Panc1 (cell line): Measurements from ENCODE around the gene HOXD9. TPM values are rescaled to one million over a fixed set of nuclear protein-coding genes. Genes with fewer than 3 reads are reported as not detected.

Experiments used
- ATAC-seq: fragments of 200-7000 bp; cut with Tn5 transposase; 2 replicates; pipeline ENCODE4 v1.9.1; 2020; ENCODE audit warnings: mild to moderate bottlenecking, moderate library complexity
- BruUV-seq: library from RNA; stranded (reverse); fragments of 400-500 nt; replicated peaks from 2 replicates; lab custom pipeline; 2021; lab: Mats Ljungman, UMichigan
- CTCF ChIA-PET: fragments of 300-600 bp; sonication (Branson Sonifier 250); formaldehyde crosslinking; loops from one replicate; lab custom pipeline; 2022; ENCODE audit warnings: antibody characterized with exemption; lab: Charles Lee
- POLR2A ChIA-PET: fragments of 300-600 bp; sonication (Branson Sonifier 250); formaldehyde crosslinking; loops from one replicate; lab custom pipeline; 2022; ENCODE audit warnings: antibody characterized with exemption; lab: Charles Lee
- DNase-seq: peaks from one replicate; pipeline ENCODE4 v3.0.0-alpha.2; 2010; ENCODE audit warnings: low read depth, low spot score
- H3K27ac ChIP-seq: 2 replicates; pipeline ENCODE4 v1.5.1; 2011; ENCODE audit warnings: mild to moderate bottlenecking, low read length, inconsistent platforms
- H3K27me3 ChIP-seq: fragments of 200-500 bp; sonication (Bioruptor generic); 2 replicates; pipeline ENCODE4 v1.6.0; 2014; ENCODE audit warnings: low read length, inconsistent platforms; ENCODE audit not compliant: control insufficient read depth, insufficient read depth
- H3K36me3 ChIP-seq: fragments of 200-500 bp; sonication (Bioruptor generic); 2 replicates; pipeline ENCODE4 v1.5.1; 2014; ENCODE audit warnings: inconsistent platforms, mild to moderate bottlenecking, low read length, moderate library complexity; ENCODE audit not compliant: control insufficient read depth, insufficient read depth
- H3K4me1 ChIP-seq: 2 replicates; pipeline ENCODE4 v1.5.1; 2011; ENCODE audit warnings: inconsistent platforms, mild to moderate bottlenecking, low read length, moderate library complexity; ENCODE audit not compliant: control insufficient read depth, insufficient read depth
- H3K4me3 ChIP-seq, 2 experiments: 2 replicates each; pipeline ENCODE4 v1.5.1; 2011 to 2012; ENCODE audit warnings: low read depth in 2 of 2, low read length in 2 of 2, mild to moderate bottlenecking in 2 of 2, inconsistent platforms in 1 of 2, moderate library complexity in 1 of 2
- H3K9me3 ChIP-seq: fragments of 200-500 bp; sonication (Bioruptor generic); 2 replicates; pipeline ENCODE4 v1.5.1; 2014; ENCODE audit warnings: low read depth, mild to moderate bottlenecking, inconsistent platforms, low read length, moderate library complexity; ENCODE audit not compliant: control insufficient read depth, insufficient read depth
- CTCF ChIP-seq: fragments of 450-650 bp; IDR thresholded peaks from 2 replicates; pipeline ENCODE4 v1.5.1; 2017; ENCODE audit warnings: mild to moderate bottlenecking
- POLR2AphosphoS5 ChIP-seq: IDR thresholded peaks from 2 replicates; pipeline ENCODE4 v1.6.1; 2012; ENCODE audit warnings: mild to moderate bottlenecking, low read depth, low read length, moderate library complexity
- REST ChIP-seq, 2 experiments: IDR thresholded peaks; 2 replicates each; pipeline ENCODE4 v1.6.1; 2011 to 2012; ENCODE audit warnings: low read depth in 2 of 2, control low read depth in 1 of 2, low read length in 1 of 2, mild to moderate bottlenecking in 1 of 2, moderate library complexity in 1 of 2; ENCODE audit not compliant: insufficient read depth in 1 of 2
- SIN3A ChIP-seq: IDR thresholded peaks from 2 replicates; pipeline ENCODE4 v1.6.1; 2012; ENCODE audit warnings: low read depth, mild to moderate bottlenecking, low read length, moderate library complexity, borderline replicate concordance; ENCODE audit not compliant: insufficient read depth
- TCF7L2 ChIP-seq: IDR thresholded peaks from 2 replicates; pipeline ENCODE4 v1.6.1; 2011; ENCODE audit warnings: mild to moderate bottlenecking, low read depth, low read length, inconsistent platforms
- in situ Hi-C: cut with HindIII; loops from 2 replicates; pipeline ENCODE4 v1.10.0; 2016; ENCODE audit warnings: low sequenced_read_pairs, low pct_unique_long_range_greater_than_20kb
- intact Hi-C: fragments of 100-400 bp; cut with micrococcal nuclease; formaldehyde crosslinking; loops from one replicate; pipeline ENCODE4 v1.10.0; 2022; ENCODE audit not compliant: unreplicated experiment
- total RNA-seq: library from RNA; stranded (reverse); gene quantifications from one replicate; pipeline ENCODE4 v1.2.1, GENCODE V29; 2021; ENCODE audit not compliant: unreplicated experiment

The HOXD9 gene
- total RNA-seq, 1 experiment from 2014 or later = 0.15 TPM

GRCh38 chr2:176094349-176094748 is 28.2 kb upstream of the HOXD9 start:
- DNase-seq (no peak), ATAC-seq (no peak)
- Histone ChIP-seq H3K27ac (no peak overlapping the region), H3K36me3 (no peaks in the 10 kb centered on the region), H3K27me3 (peaks cover 11% of the 10 kb centered on the region), H3K4me3 (no peak overlapping the region), H3K4me1 (peaks cover 13% of the 10 kb centered on the region), H3K9me3 (no peaks in the 10 kb centered on the region)
- CTCF ChIA-PET = no interaction called here
- TF ChIP-seq SIN3A = no peak
- TF ChIP-seq POLR2AphosphoS5 = no peak
- no peak for TF ChIP-seq TCF7L2
- TF ChIP-seq CTCF = no peak
- TF ChIP-seq REST (IDR thresholded peaks at IDR 0.05; ENCODE audit: insufficient read depth in 1 of 2, low read depth in 2 of 2, low read length in 1 of 2) = no peak
- POLR2A ChIA-PET = no interaction called here
- in situ Hi-C loops (no loop called here), intact Hi-C loops (no loop called here)
- BruUV-seq = no TSS peak

GRCh38 chr2:176095421-176095820 is 27.1 kb upstream of the HOXD9 start:
- ChIA-PET POLR2A (no interaction called here), CTCF (no interaction called here)
- Histone ChIP-seq H3K27ac (no peak overlapping the region), H3K36me3 (no peaks in the 10 kb centered on the region), H3K4me1 (peaks cover 13% of the 10 kb centered on the region), H3K27me3 (peaks cover 5% of the 10 kb centered on the region), H3K9me3 (no peaks in the 10 kb centered on the region), H3K4me3 (no peak overlapping the region)
- intact Hi-C loops = loop anchor here (5.0 kb wide), 3 partner anchors 843 to 1398 kb away; no protein-coding TSS in a partner anchor
- no TSS peak for BruUV-seq
- DNase-seq (no peak), ATAC-seq (no peak)
- no peak for TF ChIP-seq TCF7L2
- no peak for TF ChIP-seq SIN3A
- TF ChIP-seq REST (IDR thresholded peaks at IDR 0.05; ENCODE audit: insufficient read depth in 1 of 2, low read depth in 2 of 2, low read length in 1 of 2) = no peak
- TF ChIP-seq POLR2AphosphoS5 = no peak
- TF ChIP-seq CTCF = no peak
- in situ Hi-C loops = no loop called here
